ENCODE data around the gene NAALADL2. TPM values are rescaled to one million over a fixed set of nuclear protein-coding genes. Genes with fewer than 3 reads are reported as not detected.

The NAALADL2 gene
- total RNA-seq, 5 donors from 2014 or later (not counting 1 experiment from before 2014, with no cell fraction given): 0.13 to 1.4 (median 0.36) TPM; not detected in 1

DNA sequence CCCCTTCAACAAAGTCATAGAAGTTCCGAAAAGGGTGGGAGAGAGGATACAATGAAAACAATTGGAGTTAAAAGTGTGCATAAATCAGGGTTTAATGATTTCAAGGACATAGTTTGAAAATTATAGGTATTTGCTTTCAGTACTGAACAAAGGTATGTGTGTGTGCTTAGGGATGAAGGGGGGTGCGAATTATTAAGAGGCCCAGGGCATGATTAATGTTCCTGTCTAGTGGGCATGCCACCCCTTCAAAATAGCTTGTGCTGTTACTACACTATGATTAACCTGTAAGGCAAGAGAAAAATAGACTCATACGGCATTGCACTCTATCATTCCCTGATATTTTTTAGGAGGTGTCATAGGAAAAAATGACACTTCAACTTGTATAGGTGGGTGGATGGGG lies 731.6 kb downstream of the NAALADL2 start:
- H3K27me3 ChIP-seq (replicated peaks in 1 of 2; ENCODE audit: control insufficient read depth in 2 of 2, extremely low read depth in 1 of 2, insufficient read depth in 2 of 2, low read length in 1 of 2): no peaks in the 10 kb centered on the region

DNA sequence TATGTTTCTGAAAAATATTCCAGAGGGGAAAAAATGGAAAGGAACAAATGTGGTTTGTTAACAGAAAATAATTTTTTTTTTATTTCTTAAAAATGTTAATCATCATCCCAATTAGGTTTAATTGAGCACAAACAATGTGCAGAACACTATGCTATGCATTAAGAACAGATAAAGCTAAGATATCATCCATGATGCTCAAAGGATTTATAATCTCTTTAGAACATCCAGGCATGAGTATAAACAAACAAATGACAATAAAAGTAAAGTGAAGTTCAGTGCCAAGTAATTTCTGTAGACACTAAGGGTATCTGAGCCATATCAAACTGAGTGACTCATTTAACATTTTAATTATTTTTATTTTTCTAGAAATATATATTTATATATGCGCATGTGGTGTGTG lies 732.2 kb downstream of the NAALADL2 start:
- H3K4me1 Mint-ChIP-seq: no peaks in the 10 kb centered on the region
- no CpG with 5 or more reads among the region's 1 CpG for WGBS (ENCODE audit: insufficient coverage)

More for the DNA sequence above, 731.6 kb downstream of the NAALADL2 start:
- Histone ChIP-seq H3K27ac (ENCODE audit: low read length) (no peak overlapping the region), H3K9me3 (no peaks in the 10 kb centered on the region), H3K4me3 (ENCODE audit: control insufficient read depth in 1 of 2, extremely low read depth in 1 of 2, low read length in 1 of 2) (no peak overlapping the region), H3K4me1 (ENCODE audit: control insufficient read depth in 1 of 2, extremely low read depth in 1 of 2, insufficient read depth in 2 of 2, low read length in 2 of 2) (no peaks in the 10 kb centered on the region), H3K36me3 (ENCODE audit: control insufficient read depth in 2 of 2, extremely low read depth in 1 of 2, insufficient read depth in 1 of 2, low read length in 1 of 2) (no peaks in the 10 kb centered on the region)
- H3K36me3 Mint-ChIP-seq: no peaks in the 10 kb centered on the region
- ChIA-PET POLR2A (no interaction called here), CTCF (no interaction called here)
- H3K27ac Mint-ChIP-seq: no peak overlapping the region
- ATAC-seq (replicated peaks in 1 of 4) (no peak), DNase-seq (no peak)
- no peak overlapping the region for H3K4me3 Mint-ChIP-seq
- peaks cover 0 to 20% (median 18%) of the 10 kb centered on the region in 3 donors for H3K9me3 Mint-ChIP-seq
- no peaks in the 10 kb centered on the region for H3K4me1 Mint-ChIP-seq
- WGBS (ENCODE audit: insufficient coverage): no CpG with 5 or more reads among the region's 3 CpGs
- no peaks in the 10 kb centered on the region for H3K27me3 Mint-ChIP-seq

DNA sequence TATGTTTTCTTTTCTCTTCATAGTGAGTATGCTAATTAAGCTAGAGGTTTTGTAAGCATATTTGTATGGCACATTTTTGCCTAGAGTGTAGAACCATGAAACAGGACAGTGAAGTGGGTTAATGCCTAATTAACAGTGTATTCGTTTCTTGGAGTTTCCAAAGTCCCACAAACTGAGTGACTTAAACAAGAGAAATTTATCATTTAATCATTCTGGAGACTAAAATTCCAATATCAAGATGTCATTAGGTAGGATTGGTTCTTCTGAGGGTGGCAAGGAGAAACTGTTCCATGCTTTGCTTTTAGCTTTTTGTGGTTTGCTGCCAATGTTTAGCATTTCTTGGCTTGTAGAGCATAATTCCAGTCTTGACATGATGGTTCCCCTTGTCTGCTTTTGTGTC lies 734.2 kb downstream of the NAALADL2 start:
- CTCF ChIA-PET: no interaction called here
- POLR2A ChIA-PET: no interaction called here

More for the DNA sequence above, 732.2 kb downstream of the NAALADL2 start:
- H3K27me3 ChIP-seq (replicated peaks in 1 of 2; ENCODE audit: control insufficient read depth in 2 of 2, extremely low read depth in 1 of 2, insufficient read depth in 2 of 2, low read length in 1 of 2): no peaks in the 10 kb centered on the region
- Mint-ChIP-seq H3K9me3 (peaks cover 0 to 20% (median 18%) of the 10 kb centered on the region in 3 donors), H3K4me3 (no peak overlapping the region), H3K27ac (no peak overlapping the region), H3K27me3 (no peaks in the 10 kb centered on the region), H3K36me3 (no peaks in the 10 kb centered on the region)
- ChIA-PET POLR2A (interaction anchor here in 1 of 2 donors (0.5 kb wide), 1 partner anchor 15 kb away, joined by 3 read pairs; no protein-coding TSS in a partner anchor), CTCF (no interaction called here)
- no peaks in the 10 kb centered on the region for H3K9me3 ChIP-seq
- no peak overlapping the region for H3K27ac ChIP-seq (ENCODE audit: low read length)
- no peak overlapping the region for H3K4me3 ChIP-seq (ENCODE audit: control insufficient read depth in 1 of 2, extremely low read depth in 1 of 2, low read length in 1 of 2)
- H3K36me3 ChIP-seq (ENCODE audit: control insufficient read depth in 2 of 2, extremely low read depth in 1 of 2, insufficient read depth in 1 of 2, low read length in 1 of 2): no peaks in the 10 kb centered on the region
- DNase-seq: no peak
- no peak for ATAC-seq (replicated peaks in 1 of 4)
- no peaks in the 10 kb centered on the region for H3K4me1 ChIP-seq (ENCODE audit: control insufficient read depth in 1 of 2, extremely low read depth in 1 of 2, insufficient read depth in 2 of 2, low read length in 2 of 2)

DNA sequence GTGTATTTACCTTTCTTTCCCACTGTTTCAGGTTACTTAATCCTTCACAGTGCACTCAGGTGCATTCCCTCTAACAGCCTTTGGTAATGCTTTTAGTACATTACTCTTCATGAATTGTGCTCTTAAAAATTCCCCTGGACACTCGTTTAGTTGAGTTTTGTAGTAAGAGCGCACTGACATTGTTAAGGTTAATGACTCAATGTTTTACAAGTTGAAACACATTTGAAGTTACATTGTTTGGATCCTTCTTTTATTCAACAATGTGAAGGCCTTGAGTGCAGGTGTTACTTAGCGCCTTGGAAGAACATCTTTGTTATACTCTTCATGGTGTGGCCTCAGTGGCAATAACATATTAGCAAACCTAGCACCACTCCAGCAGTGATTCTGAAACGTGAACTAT lies 739.6 kb downstream of the NAALADL2 start:
- H3K9me3 Mint-ChIP-seq: peaks cover 0 to 13% (median 13%) of the 10 kb centered on the region in 3 donors
- no peak overlapping the region for H3K27ac ChIP-seq (ENCODE audit: low read length)
- DNase-seq: no peak
- no peak overlapping the region for H3K27ac Mint-ChIP-seq
- H3K36me3 Mint-ChIP-seq: no peaks in the 10 kb centered on the region
- H3K9me3 ChIP-seq: no peaks in the 10 kb centered on the region
- CTCF ChIA-PET: interaction anchor here (0.7 kb wide), 2 partner anchors 17 to 1168 kb away, joined by 3 read pairs; no protein-coding TSS in a partner anchor
- no peak overlapping the region for H3K4me3 Mint-ChIP-seq
- H3K4me3 ChIP-seq (ENCODE audit: control insufficient read depth in 1 of 2, extremely low read depth in 1 of 2, low read length in 1 of 2): no peak overlapping the region
- WGBS (ENCODE audit: insufficient coverage): no CpG with 5 or more reads among the region's 4 CpGs
- POLR2A ChIA-PET: no interaction called here
- no peaks in the 10 kb centered on the region for H3K36me3 ChIP-seq (ENCODE audit: control insufficient read depth in 2 of 2, extremely low read depth in 1 of 2, insufficient read depth in 1 of 2, low read length in 1 of 2)
- no peaks in the 10 kb centered on the region for H3K4me1 ChIP-seq (ENCODE audit: control insufficient read depth in 1 of 2, extremely low read depth in 1 of 2, insufficient read depth in 2 of 2, low read length in 2 of 2)
- H3K4me1 Mint-ChIP-seq: no peaks in the 10 kb centered on the region
- H3K27me3 Mint-ChIP-seq: no peaks in the 10 kb centered on the region
- H3K27me3 ChIP-seq (replicated peaks in 1 of 2; ENCODE audit: control insufficient read depth in 2 of 2, extremely low read depth in 1 of 2, insufficient read depth in 2 of 2, low read length in 1 of 2): no peaks in the 10 kb centered on the region
- no peak for ATAC-seq (replicated peaks in 1 of 4)

More for the DNA sequence above, 734.2 kb downstream of the NAALADL2 start:
- Histone ChIP-seq H3K36me3 (ENCODE audit: control insufficient read depth in 2 of 2, extremely low read depth in 1 of 2, insufficient read depth in 1 of 2, low read length in 1 of 2) (no peaks in the 10 kb centered on the region), H3K27ac (ENCODE audit: low read length) (no peak overlapping the region), H3K4me1 (ENCODE audit: control insufficient read depth in 1 of 2, extremely low read depth in 1 of 2, insufficient read depth in 2 of 2, low read length in 2 of 2) (no peaks in the 10 kb centered on the region), H3K4me3 (ENCODE audit: control insufficient read depth in 1 of 2, extremely low read depth in 1 of 2, low read length in 1 of 2) (no peak overlapping the region), H3K27me3 (replicated peaks in 1 of 2; ENCODE audit: control insufficient read depth in 2 of 2, extremely low read depth in 1 of 2, insufficient read depth in 2 of 2, low read length in 1 of 2) (no peaks in the 10 kb centered on the region), H3K9me3 (no peaks in the 10 kb centered on the region)
- no peak overlapping the region for H3K27ac Mint-ChIP-seq
- no peaks in the 10 kb centered on the region for H3K4me1 Mint-ChIP-seq
- no peaks in the 10 kb centered on the region for H3K36me3 Mint-ChIP-seq
- no peaks in the 10 kb centered on the region for H3K27me3 Mint-ChIP-seq
- ATAC-seq (replicated peaks in 1 of 4) (no peak), DNase-seq (no peak)
- no peak overlapping the region for H3K4me3 Mint-ChIP-seq
- WGBS (ENCODE audit: insufficient coverage): no CpG with 5 or more reads among the region's 1 CpG
- peaks cover 0 to 20% (median 18%) of the 10 kb centered on the region in 3 donors for H3K9me3 Mint-ChIP-seq

DNA sequence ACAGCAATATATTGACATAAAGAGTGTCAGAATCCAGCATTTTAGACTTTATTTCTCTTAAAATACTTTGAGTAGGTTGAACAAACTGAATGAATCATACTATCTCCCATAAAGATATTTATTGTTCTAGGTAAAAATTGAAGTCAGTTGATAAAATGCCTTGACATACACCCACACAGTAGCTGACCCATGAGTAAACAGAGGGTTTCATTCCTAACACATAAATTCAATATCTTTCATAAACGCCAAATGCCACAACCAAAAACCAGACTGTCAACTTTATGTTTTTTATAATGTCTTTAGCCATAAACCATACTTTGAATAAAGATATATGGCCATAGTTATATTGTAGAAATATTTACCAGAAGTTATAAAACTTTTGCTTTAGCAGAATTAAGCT lies 742.4 kb downstream of the NAALADL2 start:
- H3K4me3 Mint-ChIP-seq: no peak overlapping the region
- no CpG with 5 or more reads among the region's 1 CpG for WGBS (ENCODE audit: insufficient coverage)
- H3K36me3 ChIP-seq (ENCODE audit: control insufficient read depth in 2 of 2, extremely low read depth in 1 of 2, insufficient read depth in 1 of 2, low read length in 1 of 2): no peaks in the 10 kb centered on the region
- no peaks in the 10 kb centered on the region for H3K36me3 Mint-ChIP-seq
- POLR2A ChIA-PET: no interaction called here
- H3K9me3 ChIP-seq: no peaks in the 10 kb centered on the region
- H3K4me3 ChIP-seq (ENCODE audit: control insufficient read depth in 1 of 2, extremely low read depth in 1 of 2, low read length in 1 of 2): no peak overlapping the region
- DNase-seq: no peak
- no peak overlapping the region for H3K27ac Mint-ChIP-seq
- H3K4me1 Mint-ChIP-seq: no peaks in the 10 kb centered on the region
- H3K27ac ChIP-seq (ENCODE audit: low read length): no peak overlapping the region
- peaks cover 0 to 2% (median 0%) of the 10 kb centered on the region in 3 donors for H3K9me3 Mint-ChIP-seq
- H3K4me1 ChIP-seq (ENCODE audit: control insufficient read depth in 1 of 2, extremely low read depth in 1 of 2, insufficient read depth in 2 of 2, low read length in 2 of 2): no peaks in the 10 kb centered on the region
- CTCF ChIA-PET: no interaction called here
- no peaks in the 10 kb centered on the region for H3K27me3 ChIP-seq (replicated peaks in 1 of 2; ENCODE audit: control insufficient read depth in 2 of 2, extremely low read depth in 1 of 2, insufficient read depth in 2 of 2, low read length in 1 of 2)
- ATAC-seq (replicated peaks in 1 of 4): no peak
- no peaks in the 10 kb centered on the region for H3K27me3 Mint-ChIP-seq

DNA sequence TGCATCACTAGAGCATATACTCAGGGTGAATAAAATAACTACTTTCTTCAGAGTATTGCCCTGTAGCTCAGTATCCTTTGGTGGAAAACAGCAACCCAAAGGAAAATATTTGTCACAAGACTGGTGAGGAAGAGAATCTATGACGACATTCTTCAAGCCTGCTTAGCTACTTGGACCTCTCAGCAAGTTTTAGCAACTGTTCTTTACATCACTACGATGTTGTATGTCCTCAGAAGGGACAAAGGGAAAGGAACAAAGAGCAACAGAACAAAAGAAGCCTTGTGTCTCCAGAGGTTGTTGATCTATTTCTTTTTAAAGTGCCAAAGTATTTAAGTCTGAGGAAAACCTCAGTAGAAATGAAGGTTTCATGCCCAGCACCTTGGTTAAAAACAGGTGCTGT lies 746.7 kb downstream of the NAALADL2 start:
- ATAC-seq (replicated peaks in 1 of 4): no peak
- CTCF ChIA-PET: no interaction called here
- no CpG with 5 or more reads among the region's 2 CpGs for WGBS (ENCODE audit: insufficient coverage)

More for the DNA sequence above, 746.7 kb downstream of the NAALADL2 start:
- Mint-ChIP-seq H3K27me3 (no peaks in the 10 kb centered on the region), H3K27ac (no peak overlapping the region), H3K9me3 (peaks cover 0 to 8% (median 2%) of the 10 kb centered on the region in 3 donors), H3K4me3 (no peak overlapping the region), H3K4me1 (no peaks in the 10 kb centered on the region), H3K36me3 (no peaks in the 10 kb centered on the region)
- H3K4me3 ChIP-seq (ENCODE audit: control insufficient read depth in 1 of 2, extremely low read depth in 1 of 2, low read length in 1 of 2): no peak overlapping the region
- no peaks in the 10 kb centered on the region for H3K4me1 ChIP-seq (ENCODE audit: control insufficient read depth in 1 of 2, extremely low read depth in 1 of 2, insufficient read depth in 2 of 2, low read length in 2 of 2)
- H3K27ac ChIP-seq (ENCODE audit: low read length): no peak overlapping the region
- no peak for DNase-seq
- H3K36me3 ChIP-seq (ENCODE audit: control insufficient read depth in 2 of 2, extremely low read depth in 1 of 2, insufficient read depth in 1 of 2, low read length in 1 of 2): no peaks in the 10 kb centered on the region
- H3K9me3 ChIP-seq: no peaks in the 10 kb centered on the region
- POLR2A ChIA-PET: no interaction called here
- no peaks in the 10 kb centered on the region for H3K27me3 ChIP-seq (replicated peaks in 1 of 2; ENCODE audit: control insufficient read depth in 2 of 2, extremely low read depth in 1 of 2, insufficient read depth in 2 of 2, low read length in 1 of 2)
